Measurements from ENCODE around the gene MCHR2.
"Not testable (repeated sequence)": the region's sequence is repeated elsewhere in the genome, so short reads cannot be mapped to it uniquely, and the experiment has no call there.

MCHR2 gene, protein sequence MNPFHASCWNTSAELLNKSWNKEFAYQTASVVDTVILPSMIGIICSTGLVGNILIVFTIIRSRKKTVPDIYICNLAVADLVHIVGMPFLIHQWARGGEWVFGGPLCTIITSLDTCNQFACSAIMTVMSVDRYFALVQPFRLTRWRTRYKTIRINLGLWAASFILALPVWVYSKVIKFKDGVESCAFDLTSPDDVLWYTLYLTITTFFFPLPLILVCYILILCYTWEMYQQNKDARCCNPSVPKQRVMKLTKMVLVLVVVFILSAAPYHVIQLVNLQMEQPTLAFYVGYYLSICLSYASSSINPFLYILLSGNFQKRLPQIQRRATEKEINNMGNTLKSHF

DNA sequence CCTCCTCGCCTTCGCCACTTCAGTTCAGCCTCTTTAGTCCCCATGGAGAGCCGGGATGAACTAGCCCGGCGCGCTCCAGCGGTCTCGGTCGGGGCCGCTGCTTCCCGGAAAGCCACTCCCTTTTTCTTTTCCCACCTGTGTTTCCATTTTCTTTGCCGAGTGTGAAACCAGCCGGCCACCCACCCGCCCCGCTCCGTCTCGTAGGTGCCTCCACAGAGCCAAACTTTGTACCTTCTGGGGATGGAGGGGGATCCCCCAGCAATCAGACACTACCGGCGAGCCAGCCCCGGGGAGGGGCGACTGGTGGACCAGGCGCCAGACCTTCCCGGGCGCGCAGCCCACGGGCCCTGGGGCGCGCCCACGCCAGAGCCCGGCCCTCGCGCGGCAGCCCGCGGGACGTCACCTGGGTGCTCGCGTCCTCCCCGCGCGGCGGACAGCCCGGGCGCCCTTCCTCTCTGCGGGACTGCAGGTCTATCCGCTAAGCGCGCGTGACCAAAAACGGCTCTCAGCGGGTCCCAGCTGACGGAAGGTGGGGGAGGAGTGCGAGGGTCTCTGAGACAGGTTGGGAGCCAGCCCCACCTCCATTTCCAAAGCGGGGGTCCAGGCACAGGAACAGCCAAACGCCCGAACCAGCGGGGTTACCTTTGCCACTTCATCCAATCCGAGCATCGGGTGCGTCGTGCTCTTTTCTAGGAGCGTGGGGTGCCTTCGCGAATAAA is at the start of gene MCHR2:
TSS of gene MCHR2 (minus strand) at position 691 of the 719 bp plus-strand sequence. CDS start 38,076 bp downstream, outside the sequence.
- DNase-seq = no peak

DNA sequence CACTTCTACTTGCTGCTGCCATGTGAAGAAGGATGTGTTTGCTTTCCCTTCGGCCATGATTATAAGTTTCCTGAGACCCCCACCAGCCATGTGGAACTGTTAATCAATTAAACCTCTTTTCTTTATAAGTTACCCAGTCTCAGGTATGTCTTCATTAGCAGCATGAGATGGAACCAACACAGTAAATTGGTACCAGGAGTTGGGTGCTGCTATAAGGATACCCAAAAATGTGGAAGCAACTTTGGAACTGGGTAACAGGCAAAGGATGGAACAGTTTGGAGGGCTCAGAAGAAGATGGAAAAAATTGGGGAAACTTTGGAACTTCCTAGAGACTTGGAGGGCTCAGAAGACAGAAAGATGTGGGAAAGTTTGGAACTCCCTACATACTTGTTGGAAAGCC is 44.5 kb upstream of the MCHR2 start:
- not testable (repeated sequence) for DNase-seq

DNA sequence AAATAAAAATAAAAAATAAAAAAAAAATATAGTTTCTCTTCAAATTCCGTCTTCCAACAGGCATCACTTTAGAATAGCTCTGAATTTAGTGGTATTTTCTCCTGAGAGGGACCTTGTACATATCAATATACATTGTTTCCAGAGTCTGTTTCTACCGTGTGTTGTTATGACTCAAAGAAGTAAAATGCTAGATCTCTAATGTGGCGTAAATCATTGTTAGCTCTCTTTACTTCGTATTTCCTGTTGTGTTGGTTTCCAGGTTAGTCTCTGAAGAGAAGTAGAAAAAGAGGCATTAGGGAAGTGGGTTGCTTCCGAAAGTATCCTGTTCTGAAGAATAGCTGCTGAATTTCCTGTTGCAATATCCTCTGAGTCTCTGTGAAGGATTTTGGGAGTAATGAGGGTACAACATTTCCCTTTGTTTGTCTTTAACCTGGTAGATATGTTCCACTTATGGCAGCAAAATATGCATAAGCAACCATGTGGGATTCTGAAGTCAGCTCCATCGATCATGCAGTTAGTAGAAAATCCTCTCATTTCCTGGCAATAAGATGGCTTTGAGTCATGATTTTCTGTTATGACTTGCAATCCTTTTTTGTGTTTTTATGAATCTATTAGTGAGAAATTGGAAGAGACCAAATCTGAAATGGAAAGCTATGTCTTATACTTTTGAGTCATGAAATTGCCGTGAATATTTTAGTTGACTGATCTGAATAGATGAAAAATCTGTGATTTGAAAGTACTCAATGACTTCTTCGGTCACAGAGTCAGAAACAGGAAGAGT is 42.0 kb upstream of the MCHR2 start:
- DNase-seq = no peak

DNA sequence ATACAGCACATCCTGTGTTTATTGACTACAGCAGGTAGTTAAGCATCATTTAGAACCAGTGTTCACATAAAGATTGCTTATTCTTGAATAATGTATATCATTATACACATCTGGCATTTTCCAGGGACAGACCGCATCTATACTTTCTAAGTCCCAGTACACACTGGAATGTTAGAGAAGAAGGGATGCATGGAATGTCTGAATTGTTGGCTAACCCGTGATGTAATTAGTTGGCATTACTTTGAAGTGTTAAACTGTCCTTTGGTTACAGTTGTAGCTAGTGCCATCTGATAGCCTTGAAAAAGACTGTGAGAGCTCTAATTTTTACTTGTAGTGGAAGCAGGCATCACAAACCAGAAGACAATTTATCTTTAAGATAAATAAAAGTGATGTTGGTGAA is 29.8 kb upstream of the MCHR2 start:
- no peak for DNase-seq

DNA sequence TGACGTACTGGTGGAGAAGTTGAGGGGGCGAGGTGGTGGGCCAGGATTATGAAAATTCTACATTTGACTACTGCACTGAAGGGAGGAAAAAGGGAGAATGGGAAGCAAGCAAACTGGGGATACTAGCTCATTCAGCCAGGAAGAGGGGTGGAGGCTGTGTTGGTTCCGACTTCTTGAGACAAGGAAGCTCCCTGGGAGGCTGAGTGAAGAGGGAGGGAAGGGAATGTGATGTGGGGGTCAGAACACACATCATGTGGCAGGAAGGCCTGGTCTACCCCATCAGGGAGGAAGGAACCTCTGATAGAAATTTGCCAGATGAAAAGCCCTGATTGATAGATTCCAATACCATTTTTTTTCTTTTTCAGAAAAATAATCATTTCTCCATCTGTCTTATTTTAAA is 28.8 kb upstream of the MCHR2 start:
- no peak for DNase-seq

DNA sequence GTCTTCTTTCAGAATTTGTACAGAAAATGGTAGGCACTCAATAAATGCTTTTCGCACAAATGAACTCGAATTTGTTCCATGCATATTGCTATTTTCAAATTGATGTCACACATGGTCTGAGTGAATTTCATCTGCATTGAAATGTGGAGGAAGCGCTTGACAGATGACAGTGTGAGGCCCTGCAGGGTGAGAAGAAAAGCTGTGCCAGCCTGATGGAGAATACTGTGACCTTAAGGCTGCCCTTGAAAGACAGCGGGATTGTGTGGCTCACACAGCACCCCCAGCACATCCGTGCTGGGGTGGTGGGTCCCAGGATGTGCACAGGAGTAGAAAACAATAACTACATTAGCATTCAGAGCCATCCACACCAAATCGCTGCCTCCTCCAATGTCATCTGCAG is 14.8 kb upstream of the MCHR2 start:
- no peak for DNase-seq

DNA sequence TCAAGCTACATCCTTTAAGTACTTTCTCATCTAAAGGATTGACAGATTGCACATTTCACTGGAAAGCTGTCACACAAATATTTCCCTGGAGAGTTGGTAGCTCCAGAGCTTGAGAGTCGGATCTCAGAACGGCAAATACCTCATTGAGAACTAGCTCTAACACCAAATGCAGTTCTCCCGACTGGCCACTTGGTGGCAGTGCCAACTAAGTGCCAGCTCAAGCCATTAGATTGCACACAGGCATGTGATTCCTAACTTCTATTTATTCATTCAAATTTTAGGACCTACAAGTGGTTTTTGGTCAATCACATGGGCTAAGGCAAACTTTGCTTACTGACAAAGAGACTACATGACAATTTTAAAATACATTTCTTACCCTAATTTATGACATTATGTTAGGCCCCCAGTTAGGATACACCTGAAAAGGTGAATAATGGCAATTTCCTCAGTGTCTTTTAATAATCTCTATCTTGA is 7.9 kb upstream of the MCHR2 start:
- peak; percentile 10 to 20 for DNase-seq

DNA sequence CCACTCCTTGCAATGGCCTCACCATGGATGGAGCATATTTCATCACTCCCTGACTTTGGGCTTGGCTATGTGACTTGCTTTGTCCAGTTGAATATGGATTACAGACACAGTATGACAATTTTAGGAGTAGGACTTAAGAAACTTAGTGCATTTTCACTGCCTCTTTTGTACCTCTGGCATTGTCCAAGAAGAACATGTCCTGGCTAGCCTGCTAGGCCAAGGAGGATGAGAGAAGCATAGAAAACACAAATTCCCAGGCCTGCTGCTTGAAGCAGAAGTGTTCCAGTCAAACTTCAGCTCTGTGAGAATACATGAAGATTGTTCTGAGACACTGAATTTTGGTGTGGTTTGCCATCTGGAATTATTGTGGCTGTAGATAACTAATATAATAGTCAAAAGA is 3.1 kb upstream of the MCHR2 start:
- DNase-seq = no peak

DNA sequence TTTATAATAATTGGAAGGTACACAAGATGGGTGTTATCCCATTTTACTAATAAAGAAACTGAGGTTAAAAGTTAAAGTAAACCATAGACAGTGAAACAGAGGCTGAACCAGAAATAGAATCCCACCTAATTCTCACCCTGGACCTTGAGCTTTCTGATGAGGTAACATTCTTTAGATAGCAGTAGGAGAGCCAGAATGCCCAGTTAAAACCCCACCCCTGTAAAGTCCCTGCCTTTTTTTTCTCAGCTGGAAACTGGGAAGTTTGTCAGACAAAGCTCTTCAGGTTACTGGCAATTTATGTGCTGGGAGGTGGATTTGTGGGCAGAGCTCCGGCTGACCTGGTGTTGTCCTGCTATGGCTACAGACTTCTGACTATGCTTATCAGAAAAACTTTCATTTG is 1.9 kb upstream of the MCHR2 start:
- no peak for DNase-seq

DNA sequence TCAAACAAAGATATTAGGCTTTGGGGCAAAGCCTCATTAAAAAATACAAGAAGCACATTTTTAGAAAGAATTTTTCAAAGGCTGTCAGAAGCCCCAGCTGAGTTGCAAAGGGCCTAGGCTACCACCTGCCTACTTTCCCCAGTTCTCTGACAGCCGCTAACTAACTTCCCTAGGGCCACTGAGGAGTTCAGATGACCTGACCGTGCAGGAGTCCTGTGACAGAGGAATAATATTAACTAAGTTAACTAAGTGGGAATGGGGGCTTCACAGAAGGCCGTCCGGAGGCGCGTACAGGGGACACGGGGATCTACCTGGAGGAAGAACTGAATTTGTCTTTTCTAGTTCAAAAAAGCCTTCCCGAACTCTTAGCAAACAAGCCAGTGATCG is 884 bp downstream of the MCHR2 start:
- no peak for DNase-seq

DNA sequence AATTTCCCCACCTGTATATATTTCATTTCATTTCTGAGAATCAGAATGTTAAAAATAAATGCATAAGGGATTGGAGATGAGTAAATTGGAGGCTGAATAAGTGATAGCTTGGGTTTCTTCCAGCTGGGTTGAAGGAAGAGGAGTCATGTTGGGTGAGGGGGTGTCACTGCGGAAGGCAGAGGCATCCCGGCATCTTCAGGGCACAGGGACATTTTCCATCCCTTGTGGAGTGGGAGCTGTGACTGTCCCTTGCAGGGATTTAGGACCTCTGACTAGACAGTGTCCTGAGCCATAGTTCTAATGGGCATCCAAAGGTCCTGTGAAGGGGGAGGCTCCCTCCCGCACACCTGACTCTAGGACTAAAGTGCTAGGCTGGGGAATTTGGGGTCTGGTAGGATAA is 2.1 kb downstream of the MCHR2 start:
- DNase-seq = no peak

DNA sequence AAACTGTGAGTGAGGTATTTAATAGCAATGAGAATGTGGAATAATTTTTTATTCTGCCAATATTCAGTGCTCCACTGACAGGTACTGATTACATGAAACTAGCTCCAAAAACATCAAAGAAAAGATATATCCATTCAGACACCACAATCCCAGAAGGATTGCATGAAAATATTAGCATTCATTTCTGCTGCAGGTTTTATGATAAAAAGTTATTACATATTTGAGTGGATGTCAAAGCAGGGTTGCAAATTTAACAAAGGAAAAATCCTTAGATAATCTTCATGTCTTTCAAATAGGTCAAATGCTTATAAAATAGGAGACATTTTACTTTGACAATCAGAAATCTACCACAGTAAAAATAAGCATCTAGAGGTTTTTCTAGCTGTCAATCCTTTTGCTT is 13.3 kb downstream of the MCHR2 start:
- DNase-seq = no peak

DNA sequence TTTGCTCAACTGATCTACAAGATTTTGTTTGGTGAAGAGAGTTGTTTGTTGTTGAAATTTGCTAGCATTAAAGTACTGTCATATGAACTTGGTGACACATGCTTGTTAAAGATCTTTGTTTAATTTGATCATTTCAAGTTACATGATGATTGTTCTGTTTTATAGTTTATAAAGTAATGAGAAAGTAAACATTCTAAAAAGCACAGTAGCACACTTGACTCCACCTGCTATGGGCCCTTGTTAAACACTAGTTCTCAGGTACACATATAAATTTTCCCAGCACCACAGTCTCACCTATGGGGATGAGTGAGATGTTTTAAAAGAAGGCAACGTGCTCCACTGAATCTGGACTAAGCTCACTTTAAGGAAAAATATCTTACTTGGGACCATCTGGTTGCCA is 14.1 kb downstream of the MCHR2 start:
- DNase-seq = no peak

DNA sequence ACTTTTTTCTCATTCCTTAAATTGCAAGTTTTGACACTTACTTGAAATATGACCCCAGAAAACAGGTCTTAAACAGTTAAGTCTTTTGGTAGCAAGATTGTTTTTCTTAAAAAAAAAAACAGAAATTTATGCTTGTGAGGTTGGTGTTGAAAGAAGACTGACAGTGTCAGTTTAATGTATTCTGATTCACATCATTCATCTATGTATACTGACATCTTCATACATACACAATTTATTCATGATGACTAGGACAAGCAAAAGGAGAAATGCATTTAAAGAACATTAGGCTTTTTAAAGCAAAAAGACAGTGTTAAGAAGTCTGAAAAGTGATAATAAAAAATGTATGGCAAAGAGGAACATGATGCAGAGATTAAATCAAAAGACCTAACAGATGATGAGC is 27.0 kb downstream of the MCHR2 start:
- no peak for DNase-seq

DNA sequence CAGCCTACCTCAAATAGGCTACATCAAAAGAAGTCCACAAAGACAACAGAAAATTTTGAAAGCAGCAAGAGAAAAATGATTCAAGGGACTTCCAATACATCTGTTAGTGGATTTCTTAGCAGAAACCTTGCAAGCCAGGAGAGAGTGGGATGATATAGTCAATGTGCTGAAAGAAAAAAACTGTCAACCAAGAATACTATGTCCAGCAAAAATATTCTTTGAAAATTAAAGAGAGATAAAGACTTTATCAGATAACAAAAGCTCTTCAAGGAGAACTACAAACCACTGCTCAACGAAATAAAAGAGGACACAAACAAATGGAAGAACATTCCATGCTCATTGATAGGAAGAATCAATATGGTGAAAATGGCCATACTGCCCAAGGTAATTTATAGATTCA is 34.0 kb downstream of the MCHR2 start:
- DNase-seq = no peak

DNA sequence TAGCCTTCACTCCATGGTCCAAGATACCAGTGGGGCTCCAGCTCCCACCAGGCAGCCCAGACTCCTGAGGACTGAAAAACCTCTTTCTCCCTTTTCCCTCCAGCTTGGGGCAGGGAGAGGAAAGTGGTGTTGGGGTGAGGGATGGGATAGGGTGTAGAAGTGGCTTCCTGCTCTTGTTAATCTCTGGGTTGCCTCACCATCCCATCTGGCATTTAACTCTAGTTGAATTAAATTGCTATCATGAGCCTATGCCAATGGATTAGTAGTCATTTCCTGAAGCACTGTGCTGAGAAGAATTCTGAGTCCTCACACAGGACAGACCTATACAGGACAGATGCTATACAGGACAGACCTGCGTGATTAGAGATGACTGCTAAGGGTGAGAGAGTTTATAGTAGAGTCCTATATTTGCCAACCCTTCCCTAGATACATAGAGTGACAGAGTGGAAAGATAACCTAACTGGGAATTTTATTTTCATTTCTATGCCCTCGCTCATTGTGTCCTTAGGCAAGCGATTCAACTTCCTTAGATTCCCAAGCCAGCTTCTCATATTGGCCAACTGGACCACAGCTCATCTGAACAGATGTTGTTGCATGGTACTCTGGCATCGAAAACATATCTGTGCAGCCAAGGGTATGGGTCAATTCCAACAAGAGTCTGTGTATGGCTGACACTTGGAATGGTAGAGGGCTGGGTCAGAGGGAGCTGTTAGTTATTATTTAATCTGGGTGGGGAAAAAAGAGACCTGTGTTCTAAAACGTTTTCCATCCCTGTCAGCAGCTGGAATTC is 42.8 kb downstream of the MCHR2 start:
- DNase-seq = no peak

DNA sequence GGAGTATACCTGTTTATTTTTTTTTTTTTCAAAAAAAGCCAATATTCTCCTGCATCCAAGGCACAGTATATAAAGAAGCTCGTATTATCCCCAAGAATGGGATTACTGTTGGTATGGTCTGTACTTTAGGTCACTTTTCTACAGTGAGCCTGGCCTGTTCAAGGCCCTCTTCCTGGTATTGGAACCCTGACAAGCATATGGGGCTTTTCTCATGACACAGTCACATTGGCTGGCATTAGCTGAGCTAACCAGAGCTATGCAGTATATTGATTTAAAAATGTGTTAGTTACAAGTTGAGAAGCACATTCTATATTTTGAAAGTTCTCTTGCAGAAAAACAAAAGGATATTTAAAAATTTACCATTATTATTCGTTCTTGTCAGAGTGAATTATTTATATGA is 48.0 kb downstream of the MCHR2 start:
- no peak for DNase-seq

DNA sequence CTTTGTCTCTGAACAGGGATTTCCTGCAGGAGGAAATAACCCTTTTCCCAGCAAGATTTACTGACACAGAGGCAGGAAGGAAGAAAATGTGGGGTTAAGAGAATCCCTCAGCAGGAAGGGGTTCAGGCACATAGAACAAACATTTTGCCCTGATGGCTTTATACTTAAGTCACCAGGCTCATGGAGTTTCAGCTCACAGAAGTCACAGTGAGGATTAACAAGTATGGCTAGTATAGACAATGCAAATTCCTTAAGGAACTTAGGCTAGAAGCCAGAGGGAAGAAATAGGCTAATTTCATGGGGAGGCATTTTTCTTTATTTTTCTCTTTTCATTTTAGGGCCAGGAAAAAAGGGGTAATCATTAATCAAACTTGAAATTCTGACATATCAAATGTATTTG is 50.2 kb downstream of the MCHR2 start:
- DNase-seq = no peak

DNA sequence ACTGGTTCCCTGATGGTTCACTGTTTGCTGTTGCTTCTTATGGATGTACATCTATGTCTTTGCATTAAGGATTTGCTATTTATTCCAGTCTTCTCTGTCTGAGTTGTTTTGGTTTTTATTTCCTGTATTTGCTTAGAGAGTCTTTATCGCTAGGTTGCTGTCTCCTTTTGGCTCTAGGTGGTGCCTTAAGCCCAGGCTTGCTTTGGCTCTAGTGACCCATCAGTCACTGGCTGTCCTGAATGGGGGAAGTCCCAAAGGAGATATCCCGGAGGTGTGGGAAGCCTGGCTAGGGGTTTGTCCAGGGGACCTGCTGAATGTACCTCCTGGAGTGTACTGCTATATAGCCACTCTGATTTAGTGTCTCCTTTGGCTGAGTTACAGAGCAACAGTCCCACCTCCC is 53.4 kb downstream of the MCHR2 start:
- DNase-seq = no peak

DNA sequence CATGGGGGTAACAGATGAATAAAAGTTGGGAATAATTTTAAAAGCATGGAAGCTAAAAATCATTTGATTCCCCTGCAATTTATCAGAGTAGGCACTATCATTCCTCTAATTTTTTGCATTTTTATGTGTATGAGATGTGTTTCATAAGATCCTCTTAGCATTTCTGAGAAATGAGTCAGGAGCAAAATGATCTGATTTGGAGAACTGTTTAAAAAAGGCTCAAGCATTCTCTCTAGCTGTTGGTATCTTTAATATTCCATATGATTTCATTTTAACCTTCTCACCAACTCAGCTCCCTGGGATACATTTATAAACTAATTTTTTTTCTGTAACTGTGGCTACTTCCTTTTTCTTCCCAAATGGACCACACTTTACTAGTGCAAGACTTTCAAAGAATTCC is 60.9 kb downstream of the MCHR2 start:
- DNase-seq = no peak

DNA sequence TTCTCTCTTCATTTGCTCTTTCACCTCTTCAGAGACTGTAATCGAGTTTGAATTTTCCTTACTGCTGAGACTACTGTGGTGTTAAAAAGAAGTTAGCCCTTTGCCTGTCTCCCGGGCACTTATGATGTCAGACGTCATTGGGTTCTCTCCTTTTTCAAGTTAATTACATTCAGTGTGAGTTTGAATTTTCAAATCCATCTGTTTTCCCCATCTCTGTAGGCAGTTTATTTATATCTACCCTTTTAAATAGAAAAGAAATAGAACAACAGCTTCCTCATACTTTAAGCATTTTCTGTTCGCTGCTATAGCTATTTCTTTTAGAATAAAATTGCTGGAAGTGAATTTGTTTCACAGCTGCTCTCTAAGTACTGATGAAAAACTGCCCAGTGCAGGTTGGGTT is 81.4 kb downstream of the MCHR2 start:
- DNase-seq = no peak

DNA sequence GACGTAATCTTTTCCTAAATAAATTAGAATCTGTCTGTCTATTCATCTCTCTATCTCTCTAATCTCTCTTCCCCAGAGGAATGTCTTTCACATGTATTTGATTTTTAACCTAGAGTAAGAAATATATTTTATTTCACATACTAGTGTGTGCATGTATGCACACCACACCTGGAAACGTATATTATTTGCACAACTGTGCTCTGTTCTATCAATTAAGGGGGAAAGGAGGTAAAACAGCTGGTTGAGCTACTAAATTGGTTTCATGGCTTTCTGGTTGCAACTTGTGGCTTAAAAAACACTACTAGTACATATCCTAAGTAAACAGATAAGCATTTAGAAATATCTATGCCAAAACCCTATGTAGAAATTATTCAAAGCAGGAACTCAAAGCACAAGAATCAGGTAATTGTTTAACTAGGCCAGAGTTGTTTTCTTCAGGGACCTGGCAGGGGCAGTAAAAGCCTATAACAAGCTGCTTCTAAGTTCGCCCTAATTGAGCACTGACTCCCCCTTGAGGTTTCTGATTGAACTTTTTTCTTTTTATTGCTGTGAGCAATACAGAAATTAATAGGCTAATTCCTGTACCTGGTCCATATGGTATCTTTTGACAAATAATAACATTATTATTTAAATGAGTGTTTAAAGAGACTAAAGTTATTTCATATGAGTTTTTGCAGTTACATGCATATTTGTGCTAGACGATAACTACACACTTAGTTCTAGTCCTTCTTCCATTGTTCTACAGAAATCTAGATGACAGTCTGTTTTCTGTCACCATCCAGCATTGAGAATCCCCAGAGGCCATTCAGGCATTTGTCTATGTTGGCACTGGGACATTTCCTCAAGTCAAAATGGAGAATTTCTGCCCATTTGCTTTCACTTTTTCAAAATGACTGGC is 88.6 kb downstream of the MCHR2 start:
- no peak for DNase-seq
